ENCODE results near the gene TSPY4. TPM values are rescaled to one million over a fixed set of nuclear protein-coding genes. Genes with fewer than 3 reads are reported as not detected.
"Not testable (repeated sequence)": the region's sequence is repeated elsewhere in the genome, so short reads cannot be mapped to it uniquely, and the experiment has no call there.

The TSPY4 gene, protein sequence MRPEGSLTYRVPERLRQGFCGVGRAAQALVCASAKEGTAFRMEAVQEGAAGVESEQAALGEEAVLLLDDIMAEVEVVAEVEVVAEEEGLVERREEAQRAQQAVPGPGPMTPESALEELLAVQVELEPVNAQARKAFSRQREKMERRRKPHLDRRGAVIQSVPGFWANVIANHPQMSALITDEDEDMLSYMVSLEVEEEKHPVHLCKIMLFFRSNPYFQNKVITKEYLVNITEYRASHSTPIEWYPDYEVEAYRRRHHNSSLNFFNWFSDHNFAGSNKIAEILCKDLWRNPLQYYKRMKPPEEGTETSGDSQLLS
- not detected for total RNA-seq
- long read RNA-seq, result 0 reads

DNA sequence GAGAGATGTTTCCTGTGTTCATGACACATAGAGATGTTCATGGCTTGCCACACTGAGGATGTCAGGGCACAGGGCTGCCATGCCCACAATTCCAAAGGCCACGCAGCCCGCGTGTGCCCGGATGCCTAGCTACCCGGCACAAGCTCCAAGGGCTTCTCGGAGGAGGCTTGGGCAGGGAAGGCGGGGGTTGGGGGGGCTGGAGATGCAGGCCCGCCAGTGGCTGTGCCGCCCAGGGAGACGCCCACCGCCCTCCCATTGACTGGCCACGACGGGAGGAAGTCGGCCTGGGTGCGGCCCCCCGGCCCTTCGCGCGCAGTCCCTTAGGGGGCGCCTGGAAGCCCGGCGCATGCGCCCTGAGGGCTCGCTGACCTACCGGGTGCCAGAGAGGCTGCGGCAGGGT is at the start of gene TSPY4:
TSPY4 (plus strand) TSS at position 301 of the 400 bp plus-strand sequence; CDS start at position 347, 46 bp downstream.
- intact Hi-C loops (cut with DNase I); DNase-seq (ENCODE audit: missing footprints); ATAC-seq: not testable (repeated sequence)

DNA sequence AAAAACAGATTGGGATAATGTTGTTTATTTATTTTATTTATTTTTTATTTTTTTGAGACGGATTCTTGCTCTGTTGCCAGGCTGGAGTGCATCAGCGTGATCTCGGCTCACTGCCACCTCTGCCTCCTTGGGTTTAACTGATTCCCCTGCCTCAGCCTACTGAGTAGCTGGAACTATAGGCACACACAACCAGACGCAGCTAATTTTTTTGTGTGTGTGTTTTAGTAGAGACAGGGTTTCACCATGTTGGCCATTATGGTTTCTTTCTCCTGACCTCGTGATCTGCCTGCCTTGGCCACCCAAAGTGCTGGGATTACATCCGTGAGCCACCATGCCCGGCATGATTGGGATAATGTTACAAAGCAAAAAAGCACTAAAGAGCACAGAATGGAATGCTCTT is 16.3 kb upstream of the TSPY4 start:
- ATAC-seq (no peak), DNase-seq (ENCODE audit: missing footprints) (no peak)
- intact Hi-C loops (cut with DNase I), result no loop called here

DNA sequence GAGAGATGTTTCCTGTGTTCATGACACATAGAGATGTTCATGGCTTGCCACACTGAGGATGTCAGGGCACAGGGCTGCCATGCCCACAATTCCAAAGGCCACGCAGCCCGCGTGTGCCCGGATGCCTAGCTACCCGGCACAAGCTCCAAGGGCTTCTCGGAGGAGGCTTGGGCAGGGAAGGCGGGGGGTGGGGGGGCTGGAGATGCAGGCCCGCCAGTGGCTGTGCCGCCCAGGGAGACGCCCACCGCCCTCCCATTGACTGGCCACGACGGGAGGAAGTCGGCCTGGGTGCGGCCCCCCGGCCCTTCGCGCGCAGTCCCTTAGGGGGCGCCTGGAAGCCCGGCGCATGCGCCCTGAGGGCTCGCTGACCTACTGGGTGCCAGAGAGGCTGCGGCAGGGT is 20.2 kb downstream of the TSPY4 start, which contains the start of gene TSPY8:
TSPY8 (plus strand) TSS at position 301 of the 400 bp plus-strand sequence; CDS start at position 347, 46 bp downstream.
- intact Hi-C loops (cut with DNase I); ATAC-seq; DNase-seq (ENCODE audit: missing footprints): not testable (repeated sequence)

Other genes starting within 250 kb of the TSPY4 start
- gene TSPY8, start 20.3 kb downstream of the TSPY4 start, total RNA-seq, result not detected
- not detected for gene TSPY3, start 61.0 kb downstream of the TSPY4 start, total RNA-seq
- not detected for gene TSPY1, start 129.5 kb downstream of the TSPY4 start, total RNA-seq
- gene TSPY9, start 149.8 kb downstream of the TSPY4 start, total RNA-seq, result not detected
- gene TSPY10, start 190.4 kb downstream of the TSPY4 start, total RNA-seq, result not detected